Omental fat pad (tissue), 4 donors: ENCODE measurements around the gene OR10V1. TPM values are rescaled to one million over a fixed set of nuclear protein-coding genes. Genes with fewer than 3 reads are reported as not detected.

Experiments
- ATAC-seq: fragments of 150-250 bp; one replicate; pipeline ENCODE4 v1.9.1; 2016; ENCODE audit warnings: mild to moderate bottlenecking, moderate library complexity; ENCODE audit not compliant: low FRiP score
- DNase-seq: peaks from one replicate; pipeline ENCODE4 v3.0.0-alpha.2; 2019; ENCODE audit warnings: low spot score
- CTCF ChIP-seq, 3 donors: fragments of 450-650 bp; IDR thresholded peaks; one replicate each; pipeline ENCODE4 v1.5.1; 2016 to 2017; ENCODE audit warnings: antibody characterized with exemption in 3 of 3, mild to moderate bottlenecking in 3 of 3, moderate library complexity in 2 of 3
- total RNA-seq, 4 donors: library from RNA; depleted of rRNA; stranded (reverse); fragments of >200 nt; gene quantifications; one replicate each; pipeline ENCODE4 v1.1.0, GENCODE V29; 2016

Gene OR10V1
- total RNA-seq, 4 donors from 2014 or later, result not detected

GRCh38 chr11:59678118-59678812 lies 35.4 kb downstream of the OR10V1 start:
- DNase-seq (no peak), ATAC-seq (no peak)
- no peak for TF ChIP-seq CTCF (IDR thresholded peaks at IDR 0.05)

- DNase-seq (no peak), ATAC-seq (no peak)
- TF ChIP-seq CTCF (IDR thresholded peaks at IDR 0.05), result no peak
Measured at GRCh38 chr11:59676205-59676604, 37.4 kb downstream of the OR10V1 start.

GRCh38 chr11:59674291-59674690 lies 39.4 kb downstream of the OR10V1 start:
- no peak for TF ChIP-seq CTCF (IDR thresholded peaks at IDR 0.05)
- ATAC-seq (no peak), DNase-seq (no peak)

GRCh38 chr11:59673291-59673690 lies 40.4 kb downstream of the OR10V1 start:
- TF ChIP-seq CTCF (IDR thresholded peaks at IDR 0.05), result no peak
- ATAC-seq (no peak), DNase-seq (no peak)

- TF ChIP-seq CTCF (IDR thresholded peaks at IDR 0.05), result no peak
- ATAC-seq, result no peak
- DNase-seq, result no peak
Measured at GRCh38 chr11:59671471-59671870, 42.2 kb downstream of the OR10V1 start.

- DNase-seq (no peak), ATAC-seq (peak; percentile 21)
- no peak for TF ChIP-seq CTCF (IDR thresholded peaks at IDR 0.05)
Measured at GRCh38 chr11:59669611-59670009, 44.0 kb downstream of the OR10V1 start.

GRCh38 chr11:59668950-59669610 lies 44.6 kb downstream of the OR10V1 start, which contains the start of gene PATL1:
PATL1 (minus strand) TSS chr11:59669037; CDS start chr11:59668895, 142 bp downstream.
- ATAC-seq, result peak; percentile 98
- peak; percentile 93 for DNase-seq
- TF ChIP-seq CTCF (IDR thresholded peaks at IDR 0.05), result no peak
